ENCODE results near the gene CMSS1.

- no peak for TF ChIP-seq CTCF (IDR thresholded peaks at IDR 0.05; ENCODE audit: low read length)
- TF ChIP-seq EZH2 (optimal IDR thresholded peaks at IDR 0.05; ENCODE audit: low read depth, low read length) = no peak
Observed at GRCh38 chr3:99901200-99901926, 83.7 kb downstream of the CMSS1 start.

All from MM.1S (cell line).